HS-5 (cell line): ENCODE measurements around the gene RPS10.
"Not testable (repeated sequence)": the region's sequence is repeated elsewhere in the genome, so short reads cannot be mapped to it uniquely, and the experiment has no call there.

Experiments
- DNase-seq: peaks from one replicate; pipeline ENCODE4 v3.0.0-alpha.2; 2012; ENCODE audit warnings: low read depth

Gene RPS10

GRCh38 chr6:34392497-34393190, 33.2 kb downstream of the RPS10 start, which contains the start of gene NUDT3:
Gene NUDT3 (minus strand): TSS chr6:34392669. CDS start chr6:34392362, 307 bp downstream.
- DNase-seq: peak; percentile 81

GRCh38 chr6:34391786-34392496, 33.9 kb downstream of the RPS10 start:
- no peak for DNase-seq

- no peak for DNase-seq
These were observed 34.4 kb downstream of the RPS10 start for GRCh38 chr6:34391473-34391785.

- no peak for DNase-seq
These were observed 35.1 kb downstream of the RPS10 start for GRCh38 chr6:34390531-34391472.

GRCh38 chr6:34389034-34389433, 36.8 kb downstream of the RPS10 start:
- DNase-seq: no peak

GRCh38 chr6:34388421-34388820, 37.4 kb downstream of the RPS10 start:
- DNase-seq: no peak

GRCh38 chr6:34386316-34387137, 39.3 kb downstream of the RPS10 start:
- DNase-seq: peak; percentile 83

- no peak for DNase-seq
These were observed 40.1 kb downstream of the RPS10 start for GRCh38 chr6:34385793-34386195.

GRCh38 chr6:34384321-34385153, 41.3 kb downstream of the RPS10 start:
- no peak for DNase-seq

GRCh38 chr6:34383656-34384320, 42.1 kb downstream of the RPS10 start:
- no peak for DNase-seq

GRCh38 chr6:34383161-34383631, 42.7 kb downstream of the RPS10 start:
- no peak for DNase-seq

GRCh38 chr6:34381081-34381480, 44.8 kb downstream of the RPS10 start:
- DNase-seq: no peak

- DNase-seq: no peak
These were observed 47.4 kb downstream of the RPS10 start for GRCh38 chr6:34378470-34378869.

GRCh38 chr6:34377984-34378383, 47.9 kb downstream of the RPS10 start:
- DNase-seq: no peak

- not testable (repeated sequence) for DNase-seq
These were observed 48.3 kb downstream of the RPS10 start for GRCh38 chr6:34377571-34377970.

GRCh38 chr6:34375833-34376232, 50.0 kb downstream of the RPS10 start:
- DNase-seq: no peak

- DNase-seq: no peak
These were observed 51.4 kb downstream of the RPS10 start for GRCh38 chr6:34374508-34374907.

- no peak for DNase-seq
These were observed 51.8 kb downstream of the RPS10 start for GRCh38 chr6:34374069-34374468.

- no peak for DNase-seq
These were observed 52.4 kb downstream of the RPS10 start for GRCh38 chr6:34373511-34373910.

- not testable (repeated sequence) for DNase-seq
These were observed 54.0 kb downstream of the RPS10 start for GRCh38 chr6:34371865-34372264.
